Esophagus muscularis mucosa (tissue), 4 donors: Measurements from ENCODE around the gene DCLRE1B. TPM values are rescaled to one million over a fixed set of nuclear protein-coding genes. Genes with fewer than 3 reads are reported as not detected.

Experiments used
- DNase-seq: peaks from one replicate; pipeline ENCODE4 v3.0.0-alpha.2; 2017; ENCODE audit errors: extremely low spot score
- H3K27ac ChIP-seq, 4 donors: fragments of 200-600 bp; sonication (generic); replicated peaks in 1 of 4; 1 replicate in 3 of 4; 2 replicates in 1 of 4; pipeline ENCODE4 v1.5.1; 2016 to 2019; ENCODE audit warnings: mild to moderate bottlenecking in 1 of 4
- H3K27me3 ChIP-seq, 4 donors: fragments of 200-600 bp; sonication (generic); one replicate each; pipeline versions ENCODE4 v1.5.1 to v1.6.0; 2016 to 2019
- H3K36me3 ChIP-seq, 4 donors: fragments of 200-600 bp; sonication (generic); one replicate each; pipeline ENCODE4 v1.5.1; 2016 to 2019
- H3K4me1 ChIP-seq, 4 donors: fragments of 200-600 bp; sonication (generic); one replicate each; pipeline ENCODE4 v1.5.1; 2016 to 2019
- H3K4me3 ChIP-seq, 4 donors: fragments of 200-600 bp; sonication (generic); 1 replicate in 2 of 4; 2 replicates in 2 of 4; pipeline ENCODE4 v1.5.1; 2016 to 2019; ENCODE audit warnings: mild to moderate bottlenecking in 4 of 4, moderate library complexity in 1 of 4
- H3K9me3 ChIP-seq, 4 donors: fragments of 200-600 bp; sonication (generic); 1 replicate in 3 of 4; 2 replicates in 1 of 4; pipeline ENCODE4 v1.5.1; 2016 to 2019
- EP300 ChIP-seq: sonication (generic); formaldehyde crosslinking; IDR thresholded peaks from one replicate; pipeline ENCODE4 v1.6.1; 2017; ENCODE audit warnings: antibody characterized with exemption
- POLR2A ChIP-seq: fragments of 450-650 bp; IDR thresholded peaks from one replicate; pipeline ENCODE4 v1.6.1; 2017; ENCODE audit warnings: antibody characterized with exemption, moderate library complexity, mild to moderate bottlenecking, low read depth
- POLR2AphosphoS5 ChIP-seq, 2 donors: sonication (generic); formaldehyde crosslinking; IDR thresholded peaks; one replicate each; pipeline ENCODE4 v1.6.1; 2017; ENCODE audit warnings: antibody characterized with exemption in 2 of 2
- WGBS: methylation state at CpG from one replicate; pipeline ENCODE4 v1.1.5; 2018; 5-methylcytosine and 5-hydroxymethylcytosine counted together
- intact Hi-C: fragments of 100-400 bp; cut with DNase I; formaldehyde crosslinking; loops from one replicate; pipeline ENCODE4 v1.15.1; 2023
- total RNA-seq, 4 donors: library from RNA; depleted of rRNA; stranded (reverse); fragments of >200 nt; gene quantifications; one replicate each; pipeline versions ENCODE4 v1.1.0 to v1.2.1, GENCODE V29; 2016
- TF ChIP-seq, protein P1 (sequence below), 3 experiments: fragments of 200-600 bp in 2 of 3; fragments of 450-650 bp in 1 of 3; sonication (generic) in 2 of 3; IDR thresholded peaks; one replicate each; pipeline ENCODE4 v1.5.1; 2017 to 2019; ENCODE audit warnings: antibody characterized with exemption in 3 of 3, mild to moderate bottlenecking in 2 of 3, moderate library complexity in 1 of 3

Gene DCLRE1B
- total RNA-seq, 4 donors from 2014 or later: 4.2 to 8.8 (median 5.5) TPM

DNA sequence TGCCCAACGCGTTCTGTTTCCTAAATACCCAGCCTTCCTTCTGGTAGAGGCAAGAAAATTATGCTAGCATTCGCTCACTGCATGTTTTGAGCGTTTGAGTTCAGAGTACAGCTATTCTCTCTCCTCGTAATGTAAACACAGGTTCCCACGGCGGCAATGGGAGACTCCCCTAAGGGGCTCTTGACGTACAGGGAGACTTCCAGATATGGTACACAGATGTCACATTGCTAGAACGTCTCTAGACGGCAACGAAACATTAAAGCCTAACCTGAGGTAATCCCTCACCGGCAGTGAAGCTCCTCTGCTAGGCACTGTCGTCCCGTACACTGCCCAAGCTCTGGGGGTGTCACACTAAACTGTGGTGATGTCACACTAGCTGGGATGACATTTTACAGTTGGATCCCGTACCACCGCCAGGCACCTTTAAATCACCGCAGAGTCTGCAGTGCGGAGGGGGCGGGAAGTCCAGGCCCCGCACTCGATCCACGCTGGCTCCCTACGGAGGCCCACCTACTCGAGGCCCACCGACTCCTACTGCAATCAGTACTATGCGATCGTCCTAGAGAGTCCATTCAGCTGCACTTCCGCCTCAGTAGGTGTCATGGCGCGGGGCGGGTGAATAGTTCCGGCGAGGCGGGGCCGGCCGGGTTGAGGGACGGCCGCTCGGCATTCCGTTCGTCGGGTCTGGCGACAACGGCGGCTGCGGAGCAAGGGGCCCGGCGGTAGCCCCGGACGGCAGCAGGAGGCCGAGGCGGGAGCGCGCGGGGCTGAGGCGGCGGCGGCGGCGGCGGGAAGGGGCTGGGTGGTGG is 24.0 kb downstream of the DCLRE1B start, which contains the start of gene HIPK1:
Gene HIPK1, plus strand, starts transcription at position 384 of the 809 bp plus-strand sequence.
- no peaks in the 10 kb centered on the region for H3K9me3 ChIP-seq
- intact Hi-C loops: loop anchor here (1.0 kb wide), 1 partner anchor 24 kb away; the partner anchor contains the start of gene DCLRE1B
- H3K27me3 ChIP-seq: no peaks in the 10 kb centered on the region
- peak within 1 kb of the TSS; percentile 74 to 97 (median 84) for H3K4me3 ChIP-seq
- under 1% methylated on average over 47 of the region's 61 CpGs for WGBS
- peaks cover 40 to 55% (median 51%) of the 10 kb centered on the region in 4 donors for H3K4me1 ChIP-seq
- peak; percentile 89 to 91 for TF ChIP-seq POLR2AphosphoS5 (IDR thresholded peaks at IDR 0.05)
- TF ChIP-seq, protein P1, sequence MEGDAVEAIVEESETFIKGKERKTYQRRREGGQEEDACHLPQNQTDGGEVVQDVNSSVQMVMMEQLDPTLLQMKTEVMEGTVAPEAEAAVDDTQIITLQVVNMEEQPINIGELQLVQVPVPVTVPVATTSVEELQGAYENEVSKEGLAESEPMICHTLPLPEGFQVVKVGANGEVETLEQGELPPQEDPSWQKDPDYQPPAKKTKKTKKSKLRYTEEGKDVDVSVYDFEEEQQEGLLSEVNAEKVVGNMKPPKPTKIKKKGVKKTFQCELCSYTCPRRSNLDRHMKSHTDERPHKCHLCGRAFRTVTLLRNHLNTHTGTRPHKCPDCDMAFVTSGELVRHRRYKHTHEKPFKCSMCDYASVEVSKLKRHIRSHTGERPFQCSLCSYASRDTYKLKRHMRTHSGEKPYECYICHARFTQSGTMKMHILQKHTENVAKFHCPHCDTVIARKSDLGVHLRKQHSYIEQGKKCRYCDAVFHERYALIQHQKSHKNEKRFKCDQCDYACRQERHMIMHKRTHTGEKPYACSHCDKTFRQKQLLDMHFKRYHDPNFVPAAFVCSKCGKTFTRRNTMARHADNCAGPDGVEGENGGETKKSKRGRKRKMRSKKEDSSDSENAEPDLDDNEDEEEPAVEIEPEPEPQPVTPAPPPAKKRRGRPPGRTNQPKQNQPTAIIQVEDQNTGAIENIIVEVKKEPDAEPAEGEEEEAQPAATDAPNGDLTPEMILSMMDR (IDR thresholded peaks at IDR 0.05): no peak
- TF ChIP-seq POLR2A: peak; percentile 39
- TF ChIP-seq EP300: no peak
- peak; percentile 98 for DNase-seq
- H3K27ac ChIP-seq: peak within 1 kb of the TSS; percentile 90 to 98 (median 94)
- H3K36me3 ChIP-seq: no peaks in the 10 kb centered on the region

DNA sequence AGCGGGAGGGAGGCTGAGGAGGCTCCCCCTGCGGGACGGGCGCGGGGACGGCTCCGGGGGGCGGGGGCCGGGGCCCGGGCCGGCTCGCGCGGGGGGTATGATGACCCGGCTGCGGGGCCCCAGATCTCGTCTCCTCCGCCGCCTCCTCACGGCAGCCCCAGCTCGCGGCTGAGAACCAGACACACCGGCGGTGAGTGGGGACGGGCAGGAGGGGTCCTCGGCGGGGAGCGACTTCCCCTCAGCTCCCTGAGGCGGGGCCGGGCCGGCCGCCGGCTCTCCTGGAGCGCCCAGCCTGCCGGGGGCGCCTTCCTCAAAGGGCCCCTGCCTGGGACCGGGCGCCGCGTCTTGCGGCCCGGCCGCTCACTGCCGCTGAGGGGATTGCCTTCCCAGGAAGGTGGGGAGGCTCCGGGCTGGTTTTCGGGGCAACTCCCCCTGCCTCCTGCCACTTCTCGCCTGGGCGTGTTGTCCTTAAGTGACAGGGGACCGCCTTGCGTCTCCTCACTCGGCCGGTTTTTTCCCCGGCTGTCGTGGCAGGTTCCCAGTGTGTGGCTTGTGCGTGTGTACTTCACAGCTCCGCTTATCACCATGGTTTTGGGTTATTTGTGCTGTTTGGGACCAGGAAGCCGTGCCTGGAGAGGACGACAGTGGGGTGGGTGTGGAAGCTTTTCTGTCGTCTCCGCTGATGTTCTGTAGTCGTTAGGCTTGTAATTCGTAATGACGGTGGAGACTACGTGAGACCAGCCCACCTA is 24.8 kb downstream of the DCLRE1B start:
- peaks cover 46 to 62% (median 58%) of the 10 kb centered on the region in 4 donors for H3K4me1 ChIP-seq
- H3K4me3 ChIP-seq: peak overlapping the region; percentile 74 to 97 (median 84)
- no peaks in the 10 kb centered on the region for H3K9me3 ChIP-seq
- no peaks in the 10 kb centered on the region for H3K36me3 ChIP-seq
- peak overlapping the region; percentile 90 to 98 (median 94) for H3K27ac ChIP-seq
- intact Hi-C loops: loop anchor here (1.0 kb wide), 1 partner anchor 25 kb away; the partner anchor contains the start of gene DCLRE1B
- no peaks in the 10 kb centered on the region for H3K27me3 ChIP-seq
- DNase-seq: no peak
- 0% methylated on average over 8 of the region's 64 CpGs for WGBS
- TF ChIP-seq POLR2AphosphoS5 (IDR thresholded peaks at IDR 0.05): no peak
- TF ChIP-seq POLR2A: no peak
- TF ChIP-seq EP300: no peak
- TF ChIP-seq, protein P1 (IDR thresholded peaks at IDR 0.05): no peak

- intact Hi-C loops: no loop called here
- TF ChIP-seq POLR2AphosphoS5 (IDR thresholded peaks at IDR 0.05): no peak
- no peak for TF ChIP-seq POLR2A
- no peak for TF ChIP-seq EP300
- TF ChIP-seq, protein P1 (IDR thresholded peaks at IDR 0.05): no peak
- DNase-seq: no peak
- Histone ChIP-seq H3K27me3 (no peaks in the 10 kb centered on the region), H3K9me3 (no peaks in the 10 kb centered on the region), H3K36me3 (no peaks in the 10 kb centered on the region), H3K4me3 (peak overlapping the region; percentile 74 to 97 (median 84)), H3K4me1 (peaks cover 47 to 64% (median 58%) of the 10 kb centered on the region in 4 donors), H3K27ac (peak overlapping the region; percentile 90 to 98 (median 94))
- 2% methylated on average over 8 of the region's 8 CpGs for WGBS
These were observed 25.5 kb downstream of the DCLRE1B start for GRCh38 chr1:113930499-113931161.

- Histone ChIP-seq H3K27ac (peak overlapping the region; percentile 90 to 98 (median 94)), H3K27me3 (no peaks in the 10 kb centered on the region), H3K4me1 (peaks cover 47 to 68% (median 59%) of the 10 kb centered on the region in 4 donors), H3K9me3 (no peaks in the 10 kb centered on the region), H3K4me3 (peak overlapping the region; percentile 74 to 97 (median 84)), H3K36me3 (no peaks in the 10 kb centered on the region)
- intact Hi-C loops: no loop called here
- WGBS: 27% methylated on average over 3 of the region's 3 CpGs
- TF ChIP-seq POLR2AphosphoS5 (IDR thresholded peaks at IDR 0.05) (no peak), POLR2A (no peak), EP300 (no peak)
- TF ChIP-seq, protein P1 (IDR thresholded peaks at IDR 0.05): no peak
- DNase-seq: no peak
These were observed 26.3 kb downstream of the DCLRE1B start for GRCh38 chr1:113931451-113931851.
